ENCODE measurements around the gene GSDMA.

Gene GSDMA

DNA sequence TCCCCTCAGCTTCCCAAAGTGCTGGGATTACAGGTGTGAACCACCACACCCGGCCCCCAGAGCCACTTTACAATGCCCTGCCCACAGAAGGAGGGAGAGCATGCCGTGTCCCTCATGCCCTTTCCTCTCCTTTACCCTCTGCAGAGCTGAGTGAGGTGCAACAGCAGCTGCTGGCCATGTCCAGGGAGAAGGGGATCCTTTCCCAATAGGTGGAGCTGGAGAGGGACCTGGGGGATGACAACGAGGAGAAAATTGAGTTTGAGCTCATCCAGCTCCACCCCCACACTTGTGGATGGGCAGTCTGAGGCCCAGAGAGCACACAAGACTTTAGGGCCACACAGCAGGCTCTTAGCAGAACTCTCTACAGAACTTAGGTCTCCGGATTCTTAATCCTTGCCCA is 7.9 kb upstream of the GSDMA start:
- ChIA-PET CTCF (interaction anchor here (0.7 to 5.7 kb wide), 6 partner anchors 15 to 333 kb away, joined by 3 to 36 read pairs (median 7); no protein-coding TSS in a partner anchor), POLR2A (interaction anchor here (0.6 to 3.3 kb wide), 3 partner anchors 14 to 28 kb away, joined by 8 to 41 read pairs (median 14); partner anchors contain the start of genes LRRC3C, ORMDL3 and PSMD3)
- Histone ChIP-seq H3K9me3 (ENCODE audit: control insufficient read depth, insufficient read depth, low read depth, low read length) (no peaks in the 10 kb centered on the region), H3K4me1 (ENCODE audit: control insufficient read depth, insufficient read depth, low read length) (peaks cover 5% of the 10 kb centered on the region), H3K36me3 (ENCODE audit: control insufficient read depth in 2 of 2, insufficient read depth in 1 of 2, low read length in 2 of 2) (no peaks in the 10 kb centered on the region), H3K4me3 (ENCODE audit: low read depth, low read length) (no peak overlapping the region), H3K27ac (ENCODE audit: extremely low read depth, low read depth, low read length) (no peak overlapping the region)
- TF ChIP-seq, protein P1, sequence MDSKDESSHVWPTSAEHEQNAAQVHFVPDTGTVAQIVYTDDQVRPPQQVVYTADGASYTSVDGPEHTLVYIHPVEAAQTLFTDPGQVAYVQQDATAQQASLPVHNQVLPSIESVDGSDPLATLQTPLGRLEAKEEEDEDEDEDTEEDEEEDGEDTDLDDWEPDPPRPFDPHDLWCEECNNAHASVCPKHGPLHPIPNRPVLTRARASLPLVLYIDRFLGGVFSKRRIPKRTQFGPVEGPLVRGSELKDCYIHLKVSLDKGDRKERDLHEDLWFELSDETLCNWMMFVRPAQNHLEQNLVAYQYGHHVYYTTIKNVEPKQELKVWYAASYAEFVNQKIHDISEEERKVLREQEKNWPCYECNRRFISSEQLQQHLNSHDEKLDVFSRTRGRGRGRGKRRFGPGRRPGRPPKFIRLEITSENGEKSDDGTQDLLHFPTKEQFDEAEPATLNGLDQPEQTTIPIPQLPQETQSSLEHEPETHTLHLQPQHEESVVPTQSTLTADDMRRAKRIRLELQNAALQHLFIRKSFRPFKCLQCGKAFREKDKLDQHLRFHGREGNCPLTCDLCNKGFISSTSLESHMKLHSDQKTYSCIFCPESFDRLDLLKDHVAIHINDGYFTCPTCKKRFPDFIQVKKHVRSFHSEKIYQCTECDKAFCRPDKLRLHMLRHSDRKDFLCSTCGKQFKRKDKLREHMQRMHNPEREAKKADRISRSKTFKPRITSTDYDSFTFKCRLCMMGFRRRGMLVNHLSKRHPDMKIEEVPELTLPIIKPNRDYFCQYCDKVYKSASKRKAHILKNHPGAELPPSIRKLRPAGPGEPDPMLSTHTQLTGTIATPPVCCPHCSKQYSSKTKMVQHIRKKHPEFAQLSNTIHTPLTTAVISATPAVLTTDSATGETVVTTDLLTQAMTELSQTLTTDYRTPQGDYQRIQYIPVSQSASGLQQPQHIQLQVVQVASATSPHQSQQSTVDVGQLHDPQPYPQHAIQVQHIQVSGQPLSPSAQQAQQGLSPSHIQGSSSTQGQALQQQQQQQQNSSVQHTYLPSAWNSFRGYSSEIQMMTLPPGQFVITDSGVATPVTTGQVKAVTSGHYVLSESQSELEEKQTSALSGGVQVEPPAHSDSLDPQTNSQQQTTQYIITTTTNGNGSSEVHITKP (tag by site-specific recombination; IDR thresholded peaks at IDR 0.05), result peak; percentile 41; the same call in 1 of the 2 replicates
- TF ChIP-seq GFI1B (tag by site-specific recombination; IDR thresholded peaks at IDR 0.05), result no peak

DNA sequence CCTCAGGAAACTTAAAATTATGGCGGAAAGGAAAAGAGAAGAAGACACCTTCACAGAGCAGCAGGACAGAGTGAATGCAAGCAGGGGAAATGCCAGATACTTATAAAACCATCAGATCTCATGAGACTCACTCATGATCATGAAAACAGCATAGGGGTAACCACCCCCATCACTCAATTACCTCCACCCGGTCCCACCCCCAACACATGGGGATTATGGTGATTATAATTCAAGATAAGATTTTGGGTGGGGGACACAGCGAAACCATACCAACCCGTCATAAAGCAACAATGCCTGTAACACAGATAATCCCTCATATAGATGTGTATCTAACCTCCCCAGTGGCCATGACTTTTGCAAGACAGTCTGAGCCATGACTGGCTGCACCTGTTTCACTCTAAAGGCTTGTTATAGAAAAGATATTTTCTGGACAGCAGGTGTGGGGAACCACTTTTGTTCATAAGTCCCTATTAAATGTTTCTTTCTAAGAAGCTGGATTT is 7.0 kb upstream of the GSDMA start:
- Histone ChIP-seq H3K36me3 (ENCODE audit: control insufficient read depth in 2 of 2, insufficient read depth in 1 of 2, low read length in 2 of 2) (no peaks in the 10 kb centered on the region), H3K9me3 (ENCODE audit: control insufficient read depth, insufficient read depth, low read depth, low read length) (no peaks in the 10 kb centered on the region), H3K27ac (ENCODE audit: extremely low read depth, low read depth, low read length) (no peak overlapping the region), H3K4me3 (ENCODE audit: low read depth, low read length) (no peak overlapping the region), H3K4me1 (ENCODE audit: control insufficient read depth, insufficient read depth, low read length) (peaks cover 5% of the 10 kb centered on the region)
- CTCF ChIA-PET, result interaction anchor here (0.6 to 6.9 kb wide), 5 partner anchors 15 to 47 kb away, joined by 3 to 72 read pairs (median 35); partner anchors contain the start of gene PSMD3
- POLR2A ChIA-PET, result interaction anchor here (0.6 to 3.3 kb wide), 3 partner anchors 24 to 151 kb away, joined by 4 to 41 read pairs (median 8); partner anchors contain the start of gene PSMD3
- TF ChIP-seq ZNF211 (tag by site-specific recombination; IDR thresholded peaks at IDR 0.05; ENCODE audit: low read depth) (no peak), KLF1 (tag by site-specific recombination; IDR thresholded peaks at IDR 0.05) (peak; percentile 97), BCL11B (tag by site-specific recombination; IDR thresholded peaks at IDR 0.05; ENCODE audit: low read depth) (no peak), GLIS1 (tag by site-specific recombination; IDR thresholded peaks at IDR 0.05) (0 out of 2 replicates have a peak, but pooled peaks have one; percentile 14), SCRT2 (tag by site-specific recombination; IDR thresholded peaks at IDR 0.05) (no peak)
- TF ChIP-seq, protein P2, sequence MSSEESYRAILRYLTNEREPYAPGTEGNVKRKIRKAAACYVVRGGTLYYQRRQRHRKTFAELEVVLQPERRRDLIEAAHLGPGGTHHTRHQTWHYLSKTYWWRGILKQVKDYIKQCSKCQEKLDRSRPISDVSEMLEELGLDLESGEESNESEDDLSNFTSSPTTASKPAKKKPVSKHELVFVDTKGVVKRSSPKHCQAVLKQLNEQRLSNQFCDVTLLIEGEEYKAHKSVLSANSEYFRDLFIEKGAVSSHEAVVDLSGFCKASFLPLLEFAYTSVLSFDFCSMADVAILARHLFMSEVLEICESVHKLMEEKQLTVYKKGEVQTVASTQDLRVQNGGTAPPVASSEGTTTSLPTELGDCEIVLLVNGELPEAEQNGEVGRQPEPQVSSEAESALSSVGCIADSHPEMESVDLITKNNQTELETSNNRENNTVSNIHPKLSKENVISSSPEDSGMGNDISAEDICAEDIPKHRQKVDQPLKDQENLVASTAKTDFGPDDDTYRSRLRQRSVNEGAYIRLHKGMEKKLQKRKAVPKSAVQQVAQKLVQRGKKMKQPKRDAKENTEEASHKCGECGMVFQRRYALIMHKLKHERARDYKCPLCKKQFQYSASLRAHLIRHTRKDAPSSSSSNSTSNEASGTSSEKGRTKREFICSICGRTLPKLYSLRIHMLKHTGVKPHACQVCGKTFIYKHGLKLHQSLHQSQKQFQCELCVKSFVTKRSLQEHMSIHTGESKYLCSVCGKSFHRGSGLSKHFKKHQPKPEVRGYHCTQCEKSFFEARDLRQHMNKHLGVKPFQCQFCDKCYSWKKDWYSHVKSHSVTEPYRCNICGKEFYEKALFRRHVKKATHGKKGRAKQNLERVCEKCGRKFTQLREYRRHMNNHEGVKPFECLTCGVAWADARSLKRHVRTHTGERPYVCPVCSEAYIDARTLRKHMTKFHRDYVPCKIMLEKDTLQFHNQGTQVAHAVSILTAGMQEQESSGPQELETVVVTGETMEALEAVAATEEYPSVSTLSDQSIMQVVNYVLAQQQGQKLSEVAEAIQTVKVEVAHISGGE (tag by site-specific recombination; conservative IDR thresholded peaks at IDR 0.05; ENCODE audit: low read depth), result no peak

DNA sequence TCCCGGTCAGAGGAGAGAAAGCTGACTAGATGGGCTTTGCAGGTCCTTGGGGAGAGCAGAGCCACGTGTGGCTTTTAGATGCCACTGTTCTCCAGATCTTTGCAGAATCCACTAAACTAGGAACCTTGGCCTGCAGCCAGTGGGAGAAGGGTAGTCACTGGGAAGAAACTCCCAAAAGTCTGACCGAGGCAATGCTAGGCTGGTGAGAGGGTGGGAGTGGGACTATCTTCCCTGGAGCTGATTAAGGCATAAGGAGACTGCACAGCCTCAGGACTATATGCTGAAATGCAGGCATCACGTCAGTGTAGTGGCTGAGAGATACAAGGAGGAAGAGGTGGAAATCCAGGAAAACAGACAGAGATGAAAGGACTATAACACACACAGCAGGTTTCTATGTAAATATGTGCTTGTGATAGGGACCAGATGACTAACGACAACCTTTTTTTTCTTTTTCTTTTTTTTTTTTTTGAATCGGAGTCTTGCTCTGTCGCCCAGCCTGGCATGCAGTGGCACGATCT is 2.2 kb upstream of the GSDMA start:
- POLR2A ChIA-PET, result no interaction called here
- H3K9me3 ChIP-seq (ENCODE audit: control insufficient read depth, insufficient read depth, low read depth, low read length), result no peaks in the 10 kb centered on the region
- no peak overlapping the region for H3K4me3 ChIP-seq (ENCODE audit: low read depth, low read length)
- H3K36me3 ChIP-seq (ENCODE audit: control insufficient read depth in 2 of 2, insufficient read depth in 1 of 2, low read length in 2 of 2), result no peaks in the 10 kb centered on the region
- H3K27ac ChIP-seq (ENCODE audit: extremely low read depth, low read depth, low read length), result no peak overlapping the region
- CTCF ChIA-PET, result interaction anchor here (0.6 to 6.9 kb wide), 2 partner anchors 19 to 208 kb away, joined by 4 to 72 read pairs; partner anchors contain the start of gene PSMD3
- H3K4me1 ChIP-seq (ENCODE audit: control insufficient read depth, insufficient read depth, low read length), result peaks cover 2% of the 10 kb centered on the region
- TF ChIP-seq SP2 (tag by site-specific recombination; IDR thresholded peaks at IDR 0.05) (no peak), ZNF174 (tag by site-specific recombination; IDR thresholded peaks at IDR 0.05) (no peak), ZBTB17 (tag by site-specific recombination; IDR thresholded peaks at IDR 0.05) (peak; percentile 66), ZNF501 (tag by site-specific recombination; IDR thresholded peaks at IDR 0.05) (no peak)
- TF ChIP-seq, protein P3, sequence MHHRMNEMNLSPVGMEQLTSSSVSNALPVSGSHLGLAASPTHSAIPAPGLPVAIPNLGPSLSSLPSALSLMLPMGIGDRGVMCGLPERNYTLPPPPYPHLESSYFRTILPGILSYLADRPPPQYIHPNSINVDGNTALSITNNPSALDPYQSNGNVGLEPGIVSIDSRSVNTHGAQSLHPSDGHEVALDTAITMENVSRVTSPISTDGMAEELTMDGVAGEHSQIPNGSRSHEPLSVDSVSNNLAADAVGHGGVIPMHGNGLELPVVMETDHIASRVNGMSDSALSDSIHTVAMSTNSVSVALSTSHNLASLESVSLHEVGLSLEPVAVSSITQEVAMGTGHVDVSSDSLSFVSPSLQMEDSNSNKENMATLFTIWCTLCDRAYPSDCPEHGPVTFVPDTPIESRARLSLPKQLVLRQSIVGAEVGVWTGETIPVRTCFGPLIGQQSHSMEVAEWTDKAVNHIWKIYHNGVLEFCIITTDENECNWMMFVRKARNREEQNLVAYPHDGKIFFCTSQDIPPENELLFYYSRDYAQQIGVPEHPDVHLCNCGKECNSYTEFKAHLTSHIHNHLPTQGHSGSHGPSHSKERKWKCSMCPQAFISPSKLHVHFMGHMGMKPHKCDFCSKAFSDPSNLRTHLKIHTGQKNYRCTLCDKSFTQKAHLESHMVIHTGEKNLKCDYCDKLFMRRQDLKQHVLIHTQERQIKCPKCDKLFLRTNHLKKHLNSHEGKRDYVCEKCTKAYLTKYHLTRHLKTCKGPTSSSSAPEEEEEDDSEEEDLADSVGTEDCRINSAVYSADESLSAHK (tag by site-specific recombination; IDR thresholded peaks at IDR 0.05), result peak; percentile 64
- TF ChIP-seq, protein P4, sequence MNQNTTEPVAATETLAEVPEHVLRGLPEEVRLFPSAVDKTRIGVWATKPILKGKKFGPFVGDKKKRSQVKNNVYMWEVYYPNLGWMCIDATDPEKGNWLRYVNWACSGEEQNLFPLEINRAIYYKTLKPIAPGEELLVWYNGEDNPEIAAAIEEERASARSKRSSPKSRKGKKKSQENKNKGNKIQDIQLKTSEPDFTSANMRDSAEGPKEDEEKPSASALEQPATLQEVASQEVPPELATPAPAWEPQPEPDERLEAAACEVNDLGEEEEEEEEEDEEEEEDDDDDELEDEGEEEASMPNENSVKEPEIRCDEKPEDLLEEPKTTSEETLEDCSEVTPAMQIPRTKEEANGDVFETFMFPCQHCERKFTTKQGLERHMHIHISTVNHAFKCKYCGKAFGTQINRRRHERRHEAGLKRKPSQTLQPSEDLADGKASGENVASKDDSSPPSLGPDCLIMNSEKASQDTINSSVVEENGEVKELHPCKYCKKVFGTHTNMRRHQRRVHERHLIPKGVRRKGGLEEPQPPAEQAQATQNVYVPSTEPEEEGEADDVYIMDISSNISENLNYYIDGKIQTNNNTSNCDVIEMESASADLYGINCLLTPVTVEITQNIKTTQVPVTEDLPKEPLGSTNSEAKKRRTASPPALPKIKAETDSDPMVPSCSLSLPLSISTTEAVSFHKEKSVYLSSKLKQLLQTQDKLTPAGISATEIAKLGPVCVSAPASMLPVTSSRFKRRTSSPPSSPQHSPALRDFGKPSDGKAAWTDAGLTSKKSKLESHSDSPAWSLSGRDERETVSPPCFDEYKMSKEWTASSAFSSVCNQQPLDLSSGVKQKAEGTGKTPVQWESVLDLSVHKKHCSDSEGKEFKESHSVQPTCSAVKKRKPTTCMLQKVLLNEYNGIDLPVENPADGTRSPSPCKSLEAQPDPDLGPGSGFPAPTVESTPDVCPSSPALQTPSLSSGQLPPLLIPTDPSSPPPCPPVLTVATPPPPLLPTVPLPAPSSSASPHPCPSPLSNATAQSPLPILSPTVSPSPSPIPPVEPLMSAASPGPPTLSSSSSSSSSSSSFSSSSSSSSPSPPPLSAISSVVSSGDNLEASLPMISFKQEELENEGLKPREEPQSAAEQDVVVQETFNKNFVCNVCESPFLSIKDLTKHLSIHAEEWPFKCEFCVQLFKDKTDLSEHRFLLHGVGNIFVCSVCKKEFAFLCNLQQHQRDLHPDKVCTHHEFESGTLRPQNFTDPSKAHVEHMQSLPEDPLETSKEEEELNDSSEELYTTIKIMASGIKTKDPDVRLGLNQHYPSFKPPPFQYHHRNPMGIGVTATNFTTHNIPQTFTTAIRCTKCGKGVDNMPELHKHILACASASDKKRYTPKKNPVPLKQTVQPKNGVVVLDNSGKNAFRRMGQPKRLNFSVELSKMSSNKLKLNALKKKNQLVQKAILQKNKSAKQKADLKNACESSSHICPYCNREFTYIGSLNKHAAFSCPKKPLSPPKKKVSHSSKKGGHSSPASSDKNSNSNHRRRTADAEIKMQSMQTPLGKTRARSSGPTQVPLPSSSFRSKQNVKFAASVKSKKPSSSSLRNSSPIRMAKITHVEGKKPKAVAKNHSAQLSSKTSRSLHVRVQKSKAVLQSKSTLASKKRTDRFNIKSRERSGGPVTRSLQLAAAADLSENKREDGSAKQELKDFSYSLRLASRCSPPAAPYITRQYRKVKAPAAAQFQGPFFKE (tag by site-specific recombination; IDR thresholded peaks at IDR 0.05; ENCODE audit: borderline replicate concordance), result no peak
